ENCODE data around the gene ST3GAL3.

DNA sequence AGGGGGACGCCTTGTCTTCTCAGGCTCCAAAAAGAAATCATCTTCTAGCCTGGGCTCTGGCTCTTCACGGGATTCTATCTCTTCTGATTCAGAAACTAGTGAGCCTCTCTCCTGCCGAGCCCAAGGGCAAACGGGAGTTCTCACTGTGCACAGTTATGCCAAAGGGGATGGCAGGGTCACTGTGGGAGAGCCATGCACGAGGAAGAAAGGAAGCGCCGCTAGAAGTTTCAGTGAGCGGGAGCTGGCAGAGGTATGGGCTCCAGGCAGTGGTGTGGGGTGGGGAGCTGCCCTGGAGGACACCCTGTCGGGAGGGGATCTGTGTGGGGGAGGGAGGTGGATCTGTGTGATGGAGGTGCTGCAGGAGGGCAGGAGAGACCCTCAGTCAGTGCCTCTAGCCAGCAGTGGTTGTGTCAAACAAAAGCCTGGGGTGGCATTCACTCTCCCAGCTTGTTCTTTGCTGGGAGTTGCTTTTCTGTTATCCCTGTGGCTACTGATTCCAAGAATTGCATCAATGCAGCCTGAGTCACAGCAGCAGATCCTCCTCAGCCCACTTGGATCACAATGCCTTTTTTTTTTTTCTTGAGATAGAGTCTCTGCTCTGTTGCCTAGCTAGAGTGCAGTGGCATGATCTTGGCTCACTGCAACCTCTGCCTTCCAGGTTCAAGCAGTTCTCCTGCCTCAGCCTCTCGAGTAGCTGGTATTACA lies 35.6 kb upstream of the ST3GAL3 start:
- TF ChIP-seq, protein P1, sequence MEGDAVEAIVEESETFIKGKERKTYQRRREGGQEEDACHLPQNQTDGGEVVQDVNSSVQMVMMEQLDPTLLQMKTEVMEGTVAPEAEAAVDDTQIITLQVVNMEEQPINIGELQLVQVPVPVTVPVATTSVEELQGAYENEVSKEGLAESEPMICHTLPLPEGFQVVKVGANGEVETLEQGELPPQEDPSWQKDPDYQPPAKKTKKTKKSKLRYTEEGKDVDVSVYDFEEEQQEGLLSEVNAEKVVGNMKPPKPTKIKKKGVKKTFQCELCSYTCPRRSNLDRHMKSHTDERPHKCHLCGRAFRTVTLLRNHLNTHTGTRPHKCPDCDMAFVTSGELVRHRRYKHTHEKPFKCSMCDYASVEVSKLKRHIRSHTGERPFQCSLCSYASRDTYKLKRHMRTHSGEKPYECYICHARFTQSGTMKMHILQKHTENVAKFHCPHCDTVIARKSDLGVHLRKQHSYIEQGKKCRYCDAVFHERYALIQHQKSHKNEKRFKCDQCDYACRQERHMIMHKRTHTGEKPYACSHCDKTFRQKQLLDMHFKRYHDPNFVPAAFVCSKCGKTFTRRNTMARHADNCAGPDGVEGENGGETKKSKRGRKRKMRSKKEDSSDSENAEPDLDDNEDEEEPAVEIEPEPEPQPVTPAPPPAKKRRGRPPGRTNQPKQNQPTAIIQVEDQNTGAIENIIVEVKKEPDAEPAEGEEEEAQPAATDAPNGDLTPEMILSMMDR (conservative IDR thresholded peaks at IDR 0.05; ENCODE audit: low read depth, low read length): no peak
- TF ChIP-seq EZH2 (IDR thresholded peaks at IDR 0.05; ENCODE audit: borderline replicate concordance, low read depth, low read length, poor library complexity, severe bottlenecking): no peak

Data from A673 (cell line).